K562 (cell line): Measurements from ENCODE around the gene PTPRG. TPM values are rescaled to one million over a fixed set of nuclear protein-coding genes. Genes with fewer than 3 reads are reported as not detected.

Source experiments
- ATAC-seq: fragments of 200-7000 bp; cut with Tn5 transposase; 3 replicates; pipeline ENCODE4 v1.9.1; 2020; ENCODE audit warnings: moderate library complexity
- BruUV-seq: library from RNA; stranded (reverse); fragments of 400-500 nt; replicated peaks from 2 replicates; lab custom pipeline; 2021; lab: Mats Ljungman, UMichigan
- CTCF ChIA-PET: fragments of 300-600 bp; formaldehyde crosslinking; extraction: SDS; loops from one replicate; lab custom pipeline; 2021; ENCODE audit warnings: low intra/inter-chr PET ratio; lab: Yijun Ruan, JAX
- POLR2A ChIA-PET: fragments of 300-600, 350-650 bp; sonication (Branson Sonifier 250); formaldehyde crosslinking; extraction: SDS; loops from one replicate; lab custom pipeline; 2021; ENCODE audit warnings: antibody characterized with exemption, inconsistent platforms; lab: Yijun Ruan, JAX
- DNase-seq, 4 experiments: peaks; one replicate each; pipeline versions ENCODE4 v3.0.0 to v3.0.0-alpha.2; 2011 to 2018; ENCODE audit warnings: low spot score in 3 of 4, mixed read lengths in 3 of 4; ENCODE audit errors: extremely low read depth in 1 of 4
- FAIRE-seq: peaks from 2 replicates; lab custom pipeline; 2011; peaks lifted over from hg19 to GRCh38; lab: Jason Lieb, UNC
- H2AFZ ChIP-seq: 2 replicates; pipeline ENCODE4 v1.6.0; 2011; ENCODE audit warnings: low read depth, low read length, control low read depth, inconsistent platforms
- H3K27ac ChIP-seq: fragments of 200-600 bp; 3 replicates; pipeline ENCODE4 v1.8.0; 2011; ENCODE audit warnings: low read depth, mild to moderate bottlenecking, control low read depth, inconsistent platforms, low read length, moderate library complexity, mixed read lengths; ENCODE audit errors: extremely low read depth
- H3K27me3 ChIP-seq, 2 experiments: fragments of 300-600 bp in 1 of 2; 2 replicates in 1 of 2; 3 replicates in 1 of 2; pipeline versions ENCODE4 v1.6.0 to v1.8.0; 2011; ENCODE audit warnings: inconsistent platforms in 2 of 2, low read length in 2 of 2, mild to moderate bottlenecking in 1 of 2, mixed read lengths in 1 of 2, moderate library complexity in 1 of 2; ENCODE audit not compliant: control insufficient read depth in 2 of 2, insufficient read depth in 2 of 2
- H3K36me3 ChIP-seq: fragments of 300-600 bp; 3 replicates; pipeline ENCODE4 v1.8.0; 2011; ENCODE audit warnings: mild to moderate bottlenecking, low read length, inconsistent platforms; ENCODE audit not compliant: control insufficient read depth, insufficient read depth
- H3K4me1 ChIP-seq, 2 experiments: fragments of 200-600 bp in 1 of 2; replicated peaks in 1 of 2; 2 replicates in 1 of 2; 3 replicates in 1 of 2; pipeline versions ENCODE4 v1.5.1 to v1.8.0; 2011; ENCODE audit warnings: inconsistent platforms in 2 of 2, low read length in 2 of 2, mild to moderate bottlenecking in 1 of 2, mixed read lengths in 1 of 2, moderate library complexity in 1 of 2; ENCODE audit not compliant: control insufficient read depth in 2 of 2, insufficient read depth in 2 of 2
- H3K4me2 ChIP-seq: 2 replicates; pipeline ENCODE4 v1.6.1; 2011; ENCODE audit warnings: low read length, control low read depth, inconsistent platforms, mixed read lengths; ENCODE audit not compliant: insufficient read depth
- H3K4me3 ChIP-seq: fragments of 200-600 bp; sonication (generic), shearing (Covaris generic); 2 replicates; pipeline ENCODE4 v1.5.1; 2016; ENCODE audit warnings: control low read depth, inconsistent platforms
- H3K79me2 ChIP-seq: fragments of 200-600 bp; 3 replicates; pipeline ENCODE4 v1.8.0; 2011; ENCODE audit warnings: low read length, inconsistent platforms; ENCODE audit not compliant: control insufficient read depth, insufficient read depth
- H3K9ac ChIP-seq, 2 experiments: 2 replicates each; pipeline versions ENCODE4 v1.6.0 to v1.6.1; 2011; ENCODE audit warnings: low read depth in 2 of 2, low read length in 2 of 2, control low read depth in 1 of 2, inconsistent platforms in 1 of 2, mild to moderate bottlenecking in 1 of 2, mixed read lengths in 1 of 2; ENCODE audit not compliant: insufficient read depth in 1 of 2
- H3K9me1 ChIP-seq: one replicate; pipeline ENCODE4 v1.6.0; 2011; ENCODE audit warnings: inconsistent platforms, mild to moderate bottlenecking, low read length, moderate library complexity; ENCODE audit not compliant: control insufficient read depth, insufficient read depth
- H3K9me3 ChIP-seq: replicated peaks from 2 replicates; pipeline ENCODE4 v1.5.1; 2011; ENCODE audit warnings: low read depth, low read length, inconsistent platforms; ENCODE audit not compliant: control insufficient read depth, insufficient read depth
- H4K20me1 ChIP-seq: replicated peaks from 2 replicates; pipeline ENCODE4 v1.6.1; 2011; ENCODE audit warnings: low read length, inconsistent platforms, mixed read lengths; ENCODE audit not compliant: control insufficient read depth, insufficient read depth
- CHD2 ChIP-seq: IDR thresholded peaks from 2 replicates; pipeline ENCODE4 v1.6.1; 2011; ENCODE audit warnings: low read depth, low read length
- DDX20 ChIP-seq: fragments of 450-650 bp; IDR thresholded peaks from 2 replicates; pipeline ENCODE4 v1.6.1; 2016; ENCODE audit warnings: missing genetic modification characterization, low read depth, mild to moderate bottlenecking, missing compliant biosample characterization, moderate library complexity
- DNMT1 ChIP-seq: fragments of 450-650 bp; IDR thresholded peaks from 2 replicates; pipeline ENCODE4 v1.6.1; 2016; ENCODE audit warnings: antibody characterized with exemption, mild to moderate bottlenecking
- JUND ChIP-seq, 2 experiments: IDR thresholded peaks; 2 replicates in 1 of 2; 3 replicates in 1 of 2; pipeline ENCODE4 v1.6.1; 2011; ENCODE audit warnings: borderline replicate concordance in 2 of 2, low read depth in 2 of 2, low read length in 2 of 2, improper control_type of control experiment in 1 of 2, missing biosample characterization in 1 of 2, missing genetic modification characterization in 1 of 2, missing genetic modification reagents in 1 of 2
- MAFG ChIP-seq: fragments of 450-650 bp; conservative IDR thresholded peaks from 2 replicates; pipeline ENCODE4 v1.6.1; 2016; ENCODE audit warnings: missing genetic modification characterization, missing compliant biosample characterization
- RBM39 ChIP-seq: fragments of 200-400 bp; formaldehyde crosslinking; optimal IDR thresholded peaks from 2 replicates; pipeline ENCODE3; 2018; ENCODE audit warnings: low read depth, low read length
- ZBTB7A ChIP-seq: IDR thresholded peaks from 2 replicates; pipeline ENCODE4 v1.6.1; 2011; ENCODE audit warnings: low read depth, mild to moderate bottlenecking, low read length, moderate library complexity, borderline replicate concordance; ENCODE audit not compliant: control insufficient read depth
- ZNF436 ChIP-seq: fragments of 250-450, 450-650 bp; sonication (Bioruptor Pico); formaldehyde crosslinking; IDR thresholded peaks from 2 replicates; pipeline ENCODE4 v1.7.0; 2020; ENCODE audit warnings: mild to moderate bottlenecking
- ZNF551 ChIP-seq: fragments of 250-450 bp; sonication (Bioruptor Pico); IDR thresholded peaks from 2 replicates; pipeline ENCODE4 v1.5.0; 2021; ENCODE audit warnings: mild to moderate bottlenecking, moderate library complexity
- ZNF76 ChIP-seq: fragments of 250-450 bp; sonication (Bioruptor Pico); IDR thresholded peaks from 2 replicates; pipeline ENCODE4 v1.4.0; 2020; ENCODE audit warnings: mild to moderate bottlenecking, moderate library complexity, borderline replicate concordance
- WGBS: fragments of 100-300 bp; shearing (Covaris generic); methylation state at CpG from one replicate; pipeline ENCODE4 v1.1.6; 2016; ENCODE audit warnings: low coverage, mixed read lengths; ENCODE audit not compliant: insufficient coverage; ENCODE audit errors: missing lambda C conversion rate; 5-methylcytosine and 5-hydroxymethylcytosine counted together
- in situ Hi-C: fragments of 300-500 bp; cut with MboI; formaldehyde crosslinking; loops from 4 replicates; pipeline ENCODE4 v1.15.0; 2018; ENCODE audit warnings: inconsistent platforms, mixed read lengths
- intact Hi-C: fragments of 100-400 bp; cut with micrococcal nuclease; formaldehyde crosslinking; loops from 2 replicates; pipeline ENCODE4 v1.14.2; 2022
- polyA plus RNA-seq, 8 experiments: library from polyadenylated mRNA; depleted of rRNA in 4 of 8; stranded (reverse) in 5 of 8; unstranded in 3 of 8; fragments of >200 nt; fragmentation: Nextera tagmentation in 2 of 8; fragmentation: Illumina TruSeq in 1 of 8; extraction: Ambion mirVana in 2 of 8; extraction: Trizol in 1 of 8; gene quantifications; 2 replicates each; pipeline versions ENCODE4 v1.2.1 to v1.2.3, GENCODE V29; 2011 to 2014; ENCODE audit warnings: inconsistent platforms in 1 of 8, missing spikeins in 1 of 8
- total RNA-seq, 7 experiments: library from RNA; depleted of rRNA in 6 of 7; stranded (reverse); fragments of >200 nt in 6 of 7; fragmentation: Illumina TruSeq in 2 of 7; extraction: Trizol in 2 of 7; gene quantifications; 2 replicates each; pipeline versions ENCODE4 v1.2.1 to v1.2.3, GENCODE V29; 2011 to 2021; ENCODE audit warnings: low replicate concordance in 1 of 7
- TF ChIP-seq, protein P1 (sequence below): fragments of 200-800 bp; sonication (Bioruptor generic); IDR thresholded peaks from 2 replicates; pipeline ENCODE4 v1.6.1; 2017; ENCODE audit warnings: missing genetic modification characterization, missing compliant biosample characterization
- TF ChIP-seq, protein P2 (sequence below): sonication (generic); formaldehyde crosslinking; IDR thresholded peaks from 2 replicates; pipeline ENCODE4 v1.8.0; 2022; ENCODE audit warnings: missing genetic modification reagents, mild to moderate bottlenecking, borderline replicate concordance

PTPRG gene
- total and polyA plus RNA-seq, 9 of the 15 experiments (the other 6 are each of a cell fraction or from before 2014, with no cell fraction given) = 0.16 TPM; not detected in 8

DNA sequence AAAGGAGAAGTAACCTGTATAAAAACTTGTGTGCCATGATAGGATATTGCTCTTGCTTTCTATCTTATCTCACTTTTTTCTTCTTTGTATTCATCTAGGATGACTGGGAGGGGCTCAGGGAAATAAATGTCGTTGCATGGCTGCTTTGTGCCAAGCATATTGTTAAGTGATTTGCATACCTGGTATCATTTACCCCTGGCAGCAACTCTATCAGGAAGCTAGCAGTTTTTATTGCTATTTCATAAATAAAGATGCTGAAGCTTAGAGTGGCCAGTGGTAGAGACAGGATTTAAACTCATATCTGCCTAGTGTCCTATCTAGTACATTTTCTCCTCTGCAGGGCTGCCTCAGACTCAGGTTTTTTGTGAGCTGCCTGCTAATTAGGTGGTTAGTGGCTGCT is 253.3 kb downstream of the PTPRG start:
- Histone ChIP-seq H3K36me3 (no peaks in the 10 kb centered on the region; the same call in 2 of the 3 replicates), H3K79me2 (no peaks in the 10 kb centered on the region), H3K9ac (no peak overlapping the region), H3K4me2 (no peak overlapping the region), H3K9me3 (no peaks in the 10 kb centered on the region), H4K20me1 (no peaks in the 10 kb centered on the region), H3K27ac (no peak overlapping the region), H2AFZ (no peak overlapping the region), H3K4me1 (no peaks in the 10 kb centered on the region), H3K27me3 (no peaks in the 10 kb centered on the region), H3K9me1 (no peaks in the 10 kb centered on the region), H3K4me3 (no peak overlapping the region)
- no peak for DNase-seq
- 0% methylated on average over 1 of the region's 1 CpG for WGBS
- POLR2A ChIA-PET = interaction anchor here (0.5 kb wide), 1 partner anchor 178 kb away, joined by 3 read pairs; no protein-coding TSS in a partner anchor
- TF ChIP-seq DNMT1 = no peak
- no peak for TF ChIP-seq CHD2
- TF ChIP-seq, protein P1, sequence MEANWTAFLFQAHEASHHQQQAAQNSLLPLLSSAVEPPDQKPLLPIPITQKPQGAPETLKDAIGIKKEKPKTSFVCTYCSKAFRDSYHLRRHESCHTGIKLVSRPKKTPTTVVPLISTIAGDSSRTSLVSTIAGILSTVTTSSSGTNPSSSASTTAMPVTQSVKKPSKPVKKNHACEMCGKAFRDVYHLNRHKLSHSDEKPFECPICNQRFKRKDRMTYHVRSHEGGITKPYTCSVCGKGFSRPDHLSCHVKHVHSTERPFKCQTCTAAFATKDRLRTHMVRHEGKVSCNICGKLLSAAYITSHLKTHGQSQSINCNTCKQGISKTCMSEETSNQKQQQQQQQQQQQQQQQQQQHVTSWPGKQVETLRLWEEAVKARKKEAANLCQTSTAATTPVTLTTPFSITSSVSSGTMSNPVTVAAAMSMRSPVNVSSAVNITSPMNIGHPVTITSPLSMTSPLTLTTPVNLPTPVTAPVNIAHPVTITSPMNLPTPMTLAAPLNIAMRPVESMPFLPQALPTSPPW = no peak
- no peak for TF ChIP-seq DDX20 (tag)
- TF ChIP-seq ZNF436 (CRISPR knock-in tag) = no peak
- no peak for TF ChIP-seq RBM39
- TF ChIP-seq, protein P2, sequence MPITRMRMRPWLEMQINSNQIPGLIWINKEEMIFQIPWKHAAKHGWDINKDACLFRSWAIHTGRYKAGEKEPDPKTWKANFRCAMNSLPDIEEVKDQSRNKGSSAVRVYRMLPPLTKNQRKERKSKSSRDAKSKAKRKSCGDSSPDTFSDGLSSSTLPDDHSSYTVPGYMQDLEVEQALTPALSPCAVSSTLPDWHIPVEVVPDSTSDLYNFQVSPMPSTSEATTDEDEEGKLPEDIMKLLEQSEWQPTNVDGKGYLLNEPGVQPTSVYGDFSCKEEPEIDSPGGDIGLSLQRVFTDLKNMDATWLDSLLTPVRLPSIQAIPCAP = no peak
- no peak for TF ChIP-seq JUND (IDR thresholded peaks at IDR 0.05; ENCODE audit: borderline replicate concordance, low read depth, low read length)
- no peak for TF ChIP-seq JUND (tag; IDR thresholded peaks at IDR 0.05; ENCODE audit: borderline replicate concordance, low read depth, low read length)
- TF ChIP-seq ZNF551 (CRISPR knock-in tag) = no peak
- no peak for TF ChIP-seq ZNF76 (CRISPR knock-in tag)
- no peak for TF ChIP-seq MAFG (tag)
- TF ChIP-seq ZBTB7A = no peak
- no peak for ATAC-seq
- intact Hi-C loops (no loop called here), in situ Hi-C loops (no loop called here)
- no peak for FAIRE-seq
- BruUV-seq = no TSS peak
- CTCF ChIA-PET = no interaction called here
